ENCODE results near the gene AKT1S1. TPM values are rescaled to one million over a fixed set of nuclear protein-coding genes. Genes with fewer than 3 reads are reported as not detected.

Gene AKT1S1
- total and polyA plus RNA-seq, 2 donors (not counting 1 experiment from before 2014, with no cell fraction given): 16.6 to 23.0 TPM

DNA sequence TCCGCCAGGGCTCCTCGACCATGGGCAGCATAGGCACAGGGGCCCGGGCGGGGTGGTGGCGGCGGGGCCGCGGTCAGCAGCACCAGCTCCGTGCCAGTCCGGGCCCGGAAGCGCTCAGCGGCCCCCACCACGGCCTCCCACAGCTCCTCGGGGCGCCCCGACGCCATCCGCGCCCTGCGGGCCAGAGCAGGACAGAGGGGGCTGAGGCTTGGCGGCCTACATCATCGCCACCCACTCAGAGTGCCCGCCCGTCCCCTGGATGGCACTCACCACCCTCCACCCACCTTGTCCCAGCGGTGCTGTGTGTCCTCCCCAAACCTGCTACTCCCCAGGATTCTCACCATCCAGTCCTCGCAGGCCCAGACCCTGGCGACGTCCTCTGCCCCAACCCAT, 4.0 kb downstream of the AKT1S1 start:
- no peak overlapping the region for H3K4me3 ChIP-seq (ENCODE audit: control extremely low read depth in 1 of 5, extremely low read depth in 1 of 5, insufficient read depth in 1 of 5, low read depth in 2 of 5, low read length in 4 of 5)
- no peak overlapping the region for H3K4me2 ChIP-seq (replicated peaks; ENCODE audit: low read depth, low read length, poor library complexity, severe bottlenecking)
- peaks cover 30% of the 10 kb centered on the region for H3K79me2 ChIP-seq (ENCODE audit: control insufficient read depth, insufficient read depth, low read length)
- no peaks in the 10 kb centered on the region for H3K27me3 ChIP-seq (replicated peaks in 1 of 4; ENCODE audit: control extremely low read depth in 1 of 4, control insufficient read depth in 3 of 4, insufficient read depth in 4 of 4, low read length in 3 of 4)
- peaks cover 2% of the 10 kb centered on the region for H4K20me1 ChIP-seq (ENCODE audit: control insufficient read depth, insufficient read depth, low read length, poor library complexity, severe bottlenecking)
- H3K4me3 Mint-ChIP-seq: no peak overlapping the region
- H3K27me3 Mint-ChIP-seq: no peaks in the 10 kb centered on the region
- ATAC-seq (ENCODE audit: low read depth) (no peak), DNase-seq (no peak)
- H3K4me1 ChIP-seq (ENCODE audit: control insufficient read depth in 2 of 2, insufficient read depth in 2 of 2, low read length in 2 of 2): peaks cover 28 to 33% of the 10 kb centered on the region in 2 donors
- TF ChIP-seq CTCF (IDR thresholded peaks at IDR 0.05): no peak
- no peak for TF ChIP-seq EZH2 (IDR thresholded peaks at IDR 0.05; ENCODE audit: borderline replicate concordance, insufficient read depth, low read depth, low read length, poor library complexity, severe bottlenecking)
- peaks cover 0 to 3% of the 10 kb centered on the region in 2 experiments for H3K36me3 ChIP-seq (replicated peaks in 1 of 2; ENCODE audit: control extremely low read depth in 1 of 2, control insufficient read depth in 1 of 2, extremely low read depth in 1 of 2, insufficient read depth in 2 of 2, low read length in 1 of 2)
- no peak overlapping the region for H2AFZ ChIP-seq (ENCODE audit: insufficient read depth, low read depth, low read length, poor library complexity, severe bottlenecking)
- ChIA-PET CTCF (no interaction called here), POLR2A (no interaction called here)
- peaks cover 27% of the 10 kb centered on the region for H3K4me1 Mint-ChIP-seq
- no peak overlapping the region for H3K27ac ChIP-seq (ENCODE audit: low read length in 2 of 2)
- intact Hi-C loops (cut with micrococcal nuclease): no loop called here
- H3K9me3 Mint-ChIP-seq (ENCODE audit: insufficient read depth): no peaks in the 10 kb centered on the region
- H3K9me3 ChIP-seq (ENCODE audit: control extremely low read depth in 1 of 3, control insufficient read depth in 2 of 3, insufficient read depth in 1 of 3, low read length in 2 of 3): peaks cover 0 to 11% (median 0%) of the 10 kb centered on the region in 3 donors
- WGBS (ENCODE audit: insufficient coverage): 94% methylated on average over 24 of the region's 29 CpGs
- no peak overlapping the region for H3K9ac ChIP-seq (ENCODE audit: low read length)
- no peak overlapping the region for H3K27ac Mint-ChIP-seq

- no peak overlapping the region for H3K9ac ChIP-seq (ENCODE audit: low read length)
- ChIA-PET POLR2A (interaction anchor here (0.5 to 0.6 kb wide), 2 partner anchors 56 to 64 kb away, joined by 3 to 4 read pairs; no protein-coding TSS in a partner anchor), CTCF (no interaction called here)
- no peak for TF ChIP-seq CTCF (IDR thresholded peaks at IDR 0.05)
- TF ChIP-seq EZH2 (IDR thresholded peaks at IDR 0.05; ENCODE audit: borderline replicate concordance, insufficient read depth, low read depth, low read length, poor library complexity, severe bottlenecking): no peak
- H2AFZ ChIP-seq (ENCODE audit: insufficient read depth, low read depth, low read length, poor library complexity, severe bottlenecking): no peak overlapping the region
- H3K79me2 ChIP-seq (ENCODE audit: control insufficient read depth, insufficient read depth, low read length): peaks cover 27% of the 10 kb centered on the region
- peak overlapping the region; percentile 62 for H3K4me3 Mint-ChIP-seq
- WGBS (ENCODE audit: insufficient coverage): 94% methylated on average over 16 of the region's 27 CpGs
- no peaks in the 10 kb centered on the region for H3K9me3 Mint-ChIP-seq (ENCODE audit: insufficient read depth)
- H3K27ac Mint-ChIP-seq: no peak overlapping the region
- DNase-seq: no peak
- no peaks in the 10 kb centered on the region for H4K20me1 ChIP-seq (ENCODE audit: control insufficient read depth, insufficient read depth, low read length, poor library complexity, severe bottlenecking)
- no peak overlapping the region for H3K4me3 ChIP-seq (ENCODE audit: control extremely low read depth in 1 of 5, extremely low read depth in 1 of 5, insufficient read depth in 1 of 5, low read depth in 2 of 5, low read length in 4 of 5)
- H3K9me3 ChIP-seq (ENCODE audit: control extremely low read depth in 1 of 3, control insufficient read depth in 2 of 3, insufficient read depth in 1 of 3, low read length in 2 of 3): peaks cover 0 to 18% (median 0%) of the 10 kb centered on the region in 3 donors
- peaks cover 28% of the 10 kb centered on the region for H3K4me1 Mint-ChIP-seq
- H3K4me2 ChIP-seq (replicated peaks; ENCODE audit: low read depth, low read length, poor library complexity, severe bottlenecking): no peak overlapping the region
- no peaks in the 10 kb centered on the region for H3K27me3 ChIP-seq (replicated peaks in 1 of 4; ENCODE audit: control extremely low read depth in 1 of 4, control insufficient read depth in 3 of 4, insufficient read depth in 4 of 4, low read length in 3 of 4)
- no peaks in the 10 kb centered on the region for H3K27me3 Mint-ChIP-seq
- no peak overlapping the region for H3K27ac ChIP-seq (ENCODE audit: low read length in 2 of 2)
- intact Hi-C loops (cut with micrococcal nuclease): no loop called here
- peaks cover 0 to 3% of the 10 kb centered on the region in 2 experiments for H3K36me3 ChIP-seq (replicated peaks in 1 of 2; ENCODE audit: control extremely low read depth in 1 of 2, control insufficient read depth in 1 of 2, extremely low read depth in 1 of 2, insufficient read depth in 2 of 2, low read length in 1 of 2)
- H3K4me1 ChIP-seq (ENCODE audit: control insufficient read depth in 2 of 2, insufficient read depth in 2 of 2, low read length in 2 of 2): peaks cover 27 to 38% of the 10 kb centered on the region in 2 donors
- no peak for ATAC-seq (ENCODE audit: low read depth)
These were observed 4.7 kb downstream of the AKT1S1 start for GRCh38 chr19:49872245-49873128.
